HG03460 (cell line): ENCODE results near the gene GNG2.
A peak's percentile ranks its signal among the peaks of the same experiment; 100 is the strongest.

Source experiments
- ATAC-seq: cut with Tn5 transposase; IDR thresholded peaks from one replicate; pipeline ENCODE4 v1.9.1; 2021; ENCODE audit not compliant: unreplicated experiment

The GNG2 gene

DNA sequence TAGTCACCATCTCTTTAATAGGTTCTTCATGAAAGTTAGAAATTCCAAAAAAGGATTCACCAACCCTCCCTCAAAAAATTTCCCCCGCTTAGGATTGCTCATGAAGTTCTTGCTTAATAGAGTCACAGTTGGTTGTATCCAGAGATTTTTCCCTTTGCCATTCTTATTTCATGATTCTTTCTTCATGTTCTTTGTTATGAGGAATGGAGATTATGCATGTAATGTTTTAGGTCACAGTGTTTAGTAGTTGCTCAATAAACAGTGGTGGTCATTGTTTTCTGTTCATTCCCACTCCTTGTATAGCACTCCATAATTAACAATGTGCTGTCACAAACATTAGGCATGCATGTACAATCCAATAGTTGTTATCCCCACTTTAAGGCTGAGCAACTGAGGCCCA is 77.7 kb downstream of the GNG2 start:
- ATAC-seq = no peak

DNA sequence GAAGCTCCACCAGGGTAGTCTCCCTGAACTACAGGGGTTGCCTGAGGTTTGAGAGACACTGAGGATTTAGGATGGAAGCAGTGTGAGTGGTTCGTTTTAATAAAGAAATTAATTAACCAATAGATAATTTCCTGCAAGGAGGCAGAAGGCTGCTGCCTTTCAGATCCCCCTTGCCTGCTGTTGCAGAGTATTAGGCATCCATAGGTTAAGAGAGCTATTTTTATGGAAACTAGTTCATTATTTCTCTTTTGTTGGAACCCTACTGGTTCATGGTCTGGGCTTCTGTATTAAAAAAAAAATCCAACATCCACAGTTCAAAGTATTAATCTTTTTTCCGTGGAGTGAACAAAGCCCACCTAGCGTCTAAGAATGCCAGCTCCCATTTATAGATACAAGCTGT is 78.4 kb downstream of the GNG2 start:
- no peak for ATAC-seq

- ATAC-seq = no peak
Observed at GRCh38 chr14:51939226-51939625, 78.8 kb downstream of the GNG2 start.

DNA sequence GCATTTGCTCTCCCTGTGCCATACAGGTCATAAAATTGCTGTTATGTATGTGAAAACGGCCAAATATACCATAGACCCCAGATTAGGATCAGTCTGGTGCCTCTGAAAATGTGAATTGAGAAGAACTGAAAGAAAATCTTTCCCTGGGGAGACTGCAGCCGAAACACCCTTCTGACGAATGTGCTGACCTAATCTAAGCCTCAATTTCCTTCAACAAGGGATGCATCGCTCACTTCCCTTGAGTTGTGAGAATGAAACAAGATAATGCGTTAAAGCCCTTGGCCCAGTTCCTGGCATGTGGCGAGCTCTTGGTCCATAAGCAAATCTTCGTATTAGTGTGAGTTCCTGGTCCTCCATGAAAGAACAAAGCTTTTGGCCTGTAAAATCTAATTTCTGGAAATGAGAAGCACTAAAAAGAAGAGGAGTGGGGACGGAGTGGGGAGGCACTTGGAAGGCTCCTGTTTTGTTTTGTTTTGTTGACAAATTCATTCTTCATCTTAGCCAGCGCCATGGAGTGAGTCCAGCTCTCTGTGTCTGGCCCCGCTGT is 79.4 kb downstream of the GNG2 start:
- no peak for ATAC-seq

- no peak for ATAC-seq
Observed at GRCh38 chr14:51942971-51943370, 82.6 kb downstream of the GNG2 start.

- ATAC-seq = no peak
Observed at GRCh38 chr14:51950007-51950406, 89.6 kb downstream of the GNG2 start.

DNA sequence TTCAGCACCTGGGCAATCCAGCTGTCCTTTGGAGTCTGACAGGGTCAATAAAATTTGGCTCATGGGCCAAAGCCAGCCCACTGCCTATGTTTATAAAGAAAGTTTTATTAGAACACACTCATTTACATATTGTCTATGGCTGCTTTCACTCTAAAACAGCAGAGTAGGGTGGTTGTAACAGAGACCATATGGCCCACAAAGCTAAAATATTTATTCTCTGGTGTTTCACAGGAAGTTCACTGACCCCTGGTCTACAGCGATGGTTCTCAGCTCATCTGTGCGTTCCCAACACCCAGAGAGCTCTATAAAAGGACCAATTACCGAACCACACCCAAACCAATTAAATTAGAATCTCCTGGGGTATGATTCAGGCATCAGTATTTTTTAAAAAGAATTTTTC is 91.2 kb downstream of the GNG2 start:
- ATAC-seq = no peak

DNA sequence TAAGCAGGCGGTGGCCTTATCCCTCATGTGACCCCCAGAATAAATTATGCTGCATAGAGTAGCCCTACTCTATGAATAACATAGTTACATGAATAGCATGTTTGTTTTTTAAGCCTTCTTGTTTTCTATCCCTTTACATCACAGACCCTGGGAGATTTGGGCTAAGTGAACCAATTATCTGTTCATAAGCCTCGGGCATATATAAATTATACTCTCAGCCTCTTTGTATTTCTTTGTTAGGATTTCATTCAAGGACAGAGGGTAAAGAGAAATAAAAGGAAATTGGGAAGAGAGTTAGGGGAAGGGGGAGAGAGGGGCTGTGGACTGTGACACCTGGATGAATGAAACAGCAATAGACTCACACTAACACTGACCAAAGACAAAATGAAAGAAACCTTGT is 93.6 kb downstream of the GNG2 start:
- ATAC-seq = no peak

DNA sequence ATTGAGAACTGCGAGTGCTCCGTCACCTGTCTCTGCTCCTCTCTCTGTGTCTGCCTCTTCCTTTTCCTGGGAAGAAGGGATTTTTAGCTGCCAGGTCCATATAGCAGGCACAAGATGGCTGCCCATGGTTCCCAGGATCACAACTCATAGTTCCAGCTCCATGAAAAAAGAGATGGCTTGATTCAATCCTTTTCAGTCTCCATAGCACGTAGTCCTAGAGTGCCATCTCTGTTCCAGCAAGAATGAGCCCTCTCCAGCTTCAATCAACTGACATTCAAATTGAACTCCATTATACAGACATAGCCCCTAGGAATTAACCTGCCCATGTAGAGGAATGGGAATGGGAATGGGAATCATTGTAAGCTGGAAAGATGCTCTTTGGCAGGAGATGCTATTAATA is 94.2 kb downstream of the GNG2 start:
- no peak for ATAC-seq

GRCh38 chr14:51957950-51958349 is 97.5 kb downstream of the GNG2 start:
- no peak for ATAC-seq

GRCh38 chr14:51959928-51960327 is 99.5 kb downstream of the GNG2 start:
- no peak for ATAC-seq

DNA sequence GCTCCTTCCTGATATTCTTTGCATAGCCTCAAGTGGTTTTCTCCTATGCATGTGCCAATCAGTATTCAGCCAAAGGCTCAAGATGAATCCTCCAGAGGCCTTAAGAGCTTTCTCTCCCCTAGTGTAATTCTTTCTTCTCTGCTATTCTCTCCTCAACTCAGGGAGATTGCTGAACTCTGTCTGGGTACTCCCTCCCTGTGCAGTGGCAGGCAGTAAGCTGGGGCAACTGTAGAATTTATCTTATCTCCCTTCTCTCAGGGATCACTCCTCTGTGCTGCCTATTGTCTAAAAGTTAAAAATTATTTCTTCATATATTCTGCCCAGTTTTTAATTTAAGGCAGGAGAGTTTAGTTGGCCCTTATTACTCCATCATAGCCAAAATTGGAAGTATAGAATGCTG is 100.5 kb downstream of the GNG2 start:
- no peak for ATAC-seq

DNA sequence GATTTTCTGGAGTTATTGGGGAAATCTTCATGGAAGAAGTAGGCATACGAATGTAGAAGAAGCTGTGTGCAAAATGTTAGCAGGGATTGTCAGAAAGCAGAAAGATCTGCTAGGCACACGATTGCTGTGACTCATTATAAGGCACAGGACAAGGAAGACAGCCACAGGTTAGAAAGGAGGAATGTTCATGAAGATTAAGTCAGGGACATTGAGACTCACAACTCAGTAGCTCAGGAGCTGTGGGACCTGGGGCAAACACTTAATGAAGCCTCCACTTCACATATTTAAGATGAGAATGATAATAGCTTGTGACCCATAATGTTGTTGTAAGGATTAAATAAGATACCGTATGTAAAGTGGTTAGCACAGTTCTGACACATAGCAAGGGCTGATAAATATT is 102.3 kb downstream of the GNG2 start:
- no peak for ATAC-seq

GRCh38 chr14:51963286-51963685 is 102.9 kb downstream of the GNG2 start:
- ATAC-seq = no peak

DNA sequence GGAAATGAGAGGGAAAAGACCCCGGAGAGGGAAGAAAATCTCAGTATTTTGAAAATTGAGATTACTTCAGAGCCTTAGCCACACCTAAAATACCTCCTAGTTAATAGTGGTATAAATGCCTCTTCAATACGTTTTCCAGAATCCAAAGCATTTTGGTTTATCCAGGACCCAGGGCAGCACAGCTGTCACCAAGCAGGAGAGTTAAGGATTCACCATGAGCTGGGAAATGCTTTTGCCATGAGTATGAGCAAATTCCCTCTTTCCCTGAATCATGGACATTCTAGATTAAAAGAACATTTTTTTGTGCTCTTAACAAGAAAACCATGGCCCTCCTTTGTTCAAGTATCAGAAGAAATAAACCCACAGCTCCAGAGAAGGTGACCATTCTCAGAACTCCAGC is 107.1 kb downstream of the GNG2 start:
- ATAC-seq = no peak

- ATAC-seq = no peak
Observed at GRCh38 chr14:51969852-51970540, 109.6 kb downstream of the GNG2 start.

GRCh38 chr14:51972566-51972965 is 112.2 kb downstream of the GNG2 start:
- no peak for ATAC-seq

DNA sequence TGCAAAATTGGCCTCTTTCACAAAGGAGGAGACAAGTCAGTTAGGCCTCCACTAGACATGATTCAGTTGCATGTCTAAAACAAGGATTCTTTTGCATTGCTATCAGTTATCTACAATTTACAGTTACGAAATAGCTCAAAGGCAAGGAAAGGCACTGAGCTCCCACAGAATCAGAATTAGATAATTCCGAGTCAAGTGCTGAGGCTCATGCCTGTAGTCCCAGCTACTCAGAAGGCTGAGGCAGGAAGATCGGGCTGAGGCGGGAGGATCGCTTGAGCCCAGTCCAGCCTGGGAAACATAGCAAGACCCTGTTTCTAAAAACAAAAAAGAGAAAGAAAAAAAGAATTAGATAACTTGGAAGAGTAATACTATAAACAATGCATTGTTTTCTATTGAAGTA is 116.7 kb downstream of the GNG2 start:
- ATAC-seq = no peak

DNA sequence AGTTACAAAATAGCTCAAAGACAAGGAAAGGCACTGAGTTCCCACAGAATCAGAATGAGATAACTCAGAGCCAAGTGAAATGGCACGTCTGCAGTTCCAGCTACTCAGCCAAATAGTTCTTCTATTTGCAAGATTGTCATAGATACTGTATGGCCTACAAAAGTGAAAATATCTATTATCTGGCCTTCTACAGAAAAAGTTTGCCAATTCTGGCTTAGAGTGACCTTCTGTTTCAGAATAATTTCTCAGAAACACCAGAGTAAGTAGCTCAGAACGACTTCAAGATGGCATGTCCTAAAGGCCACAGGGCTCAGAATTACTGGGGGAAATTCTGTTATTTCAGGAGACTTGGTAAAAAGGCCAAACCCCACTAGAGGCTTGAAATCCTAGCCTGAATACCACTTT is 118.3 kb downstream of the GNG2 start:
- no peak for ATAC-seq

DNA sequence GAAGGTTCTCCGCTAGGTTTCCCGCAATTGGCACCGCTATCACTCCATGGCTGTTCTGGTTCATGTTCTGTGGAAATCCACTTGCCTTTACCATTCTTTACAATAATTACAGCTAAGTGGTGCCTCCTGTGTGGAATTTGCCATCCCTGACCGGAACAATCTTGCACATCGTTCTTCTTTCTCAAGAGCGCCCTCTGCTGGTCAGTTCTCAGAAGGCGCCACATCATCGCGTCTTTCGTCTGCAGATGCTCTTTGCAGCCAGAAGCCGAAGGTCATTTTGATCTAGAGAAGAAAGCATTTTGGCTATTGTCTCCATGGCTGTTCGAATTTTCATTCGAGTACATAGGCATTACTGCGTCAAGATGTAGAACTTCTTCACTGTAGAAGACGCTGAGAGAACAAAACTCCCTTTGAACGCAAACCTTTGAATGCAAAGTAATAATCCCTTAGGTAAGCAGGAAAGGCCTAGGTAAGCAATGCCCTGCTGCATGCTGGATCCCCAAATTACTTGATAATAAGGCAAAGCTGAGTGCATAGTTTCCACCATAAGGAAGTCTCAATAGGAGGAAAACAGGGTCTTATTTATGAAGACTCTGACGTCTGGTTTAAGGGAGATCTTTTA is 118.8 kb downstream of the GNG2 start:
- ATAC-seq = peak; percentile 41

GRCh38 chr14:51981218-51981854 is 120.9 kb downstream of the GNG2 start:
- ATAC-seq = peak; percentile 77

DNA sequence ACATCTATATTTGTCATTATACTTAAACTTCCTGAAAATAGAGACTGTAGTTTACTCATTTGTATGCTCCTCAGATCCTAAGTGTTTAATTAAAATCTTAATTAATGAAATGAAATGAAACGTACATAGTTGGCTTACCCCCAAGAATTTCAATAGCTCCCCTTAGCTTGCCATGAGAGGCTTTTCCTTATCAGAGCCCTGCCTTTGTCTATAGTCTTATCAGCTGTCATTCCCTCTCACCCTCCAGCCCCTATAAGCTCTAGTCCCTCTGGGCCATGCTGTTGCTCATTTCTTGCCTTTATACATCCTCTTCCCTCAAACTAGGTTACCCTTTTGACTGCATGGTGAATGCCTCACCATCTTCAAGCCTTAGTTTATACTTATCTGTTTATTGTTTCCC is 127.8 kb downstream of the GNG2 start:
- no peak for ATAC-seq
